HCT116 (cell line): ENCODE results near the gene NSRP1. TPM values are rescaled to one million over a fixed set of nuclear protein-coding genes. Genes with fewer than 3 reads are reported as not detected.

Experiments used
- ATAC-seq: fragments of 200-7000 bp; cut with Tn5 transposase; 2 replicates; pipeline ENCODE4 v1.9.1; 2020; ENCODE audit warnings: mild to moderate bottlenecking, moderate library complexity
- BruUV-seq: library from RNA; stranded (reverse); fragments of 400-500 nt; replicated peaks from 2 replicates; lab custom pipeline; 2021; lab: Mats Ljungman, UMichigan
- CTCF ChIA-PET: fragments of 300-600 bp; sonication (Branson Sonifier 250); formaldehyde crosslinking; loops from one replicate; lab custom pipeline; 2021; ENCODE audit warnings: antibody characterized with exemption; lab: Charles Lee
- POLR2A ChIA-PET: fragments of 300-600, 350-600 bp; sonication (Branson Sonifier 250); formaldehyde crosslinking; loops from one replicate; lab custom pipeline; 2021; ENCODE audit warnings: antibody characterized with exemption; lab: Charles Lee
- RAD21 ChIA-PET, 2 experiments: fragments of 300-600 bp; sonication (Branson Sonifier 250); formaldehyde crosslinking; loops; one replicate each; lab custom pipeline; 2023; ENCODE audit warnings: low total read pairs in 2 of 2; ENCODE audit not compliant: uncharacterized antibody in 2 of 2, unreplicated experiment in 2 of 2, low non-redundant PET in 1 of 2; lab: Charles Lee
- DNase-seq: peaks from one replicate; pipeline ENCODE4 v3.0.0-alpha.2; 2010; ENCODE audit warnings: low read depth, low spot score
- H2AFZ ChIP-seq: fragments of 200-600 bp; shearing (Covaris generic), sonication (generic); 2 replicates; pipeline ENCODE4 v1.6.1; 2017; ENCODE audit warnings: low read depth, mixed run types, mixed read lengths, antibody characterized with exemption, low read length; ENCODE audit not compliant: poor library complexity, severe bottlenecking
- H3K27ac ChIP-seq: 2 replicates; pipeline ENCODE4 v1.5.1; 2012; ENCODE audit warnings: low read depth, low read length
- H3K27me3 ChIP-seq: fragments of 200-600 bp; sonication (generic); 2 replicates; pipeline ENCODE4 v1.6.1; 2016; ENCODE audit warnings: mixed run types, low read length, mixed read lengths; ENCODE audit not compliant: insufficient read depth
- H3K36me3 ChIP-seq, 2 experiments: fragments of 200-500 bp in 1 of 2; fragments of 200-600 bp in 1 of 2; sonication (Bioruptor generic) in 1 of 2; sonication (generic) in 1 of 2; 2 replicates each; pipeline versions ENCODE4 v1.5.1 to v1.6.1; 2014 to 2016; ENCODE audit warnings: low read length in 2 of 2, inconsistent platforms in 1 of 2, mixed read lengths in 1 of 2, mixed run types in 1 of 2; ENCODE audit not compliant: insufficient read depth in 2 of 2, control insufficient read depth in 1 of 2
- H3K4me1 ChIP-seq, 2 experiments: fragments of 200-600 bp in 1 of 2; sonication (generic) in 1 of 2; 2 replicates each; pipeline versions ENCODE4 v1.5.1 to v1.6.1; 2012 to 2017; ENCODE audit warnings: low read length in 2 of 2, inconsistent platforms in 1 of 2, mild to moderate bottlenecking in 1 of 2, mixed read lengths in 1 of 2, mixed run types in 1 of 2, moderate library complexity in 1 of 2; ENCODE audit not compliant: insufficient read depth in 2 of 2, control insufficient read depth in 1 of 2
- H3K4me2 ChIP-seq: fragments of 200-600 bp; sonication (generic); 2 replicates; pipeline ENCODE4 v1.6.1; 2017; ENCODE audit warnings: mixed run types, low read length, mixed read lengths
- H3K4me3 ChIP-seq, 2 experiments: fragments of 200-600 bp in 1 of 2; sonication (generic) in 1 of 2; replicated peaks in 1 of 2; 2 replicates each; pipeline ENCODE4 v1.5.1; 2011 to 2016; ENCODE audit warnings: low read length in 2 of 2, control low read depth in 1 of 2, low read depth in 1 of 2, mild to moderate bottlenecking in 1 of 2, mixed read lengths in 1 of 2, mixed run types in 1 of 2
- H3K79me2 ChIP-seq: fragments of 200-600 bp; sonication (generic); 2 replicates; pipeline ENCODE4 v1.6.1; 2017; ENCODE audit warnings: mild to moderate bottlenecking, mixed run types, low read length, moderate library complexity, mixed read lengths; ENCODE audit not compliant: insufficient read depth
- H3K9ac ChIP-seq: fragments of 200-600 bp; sonication (generic); 2 replicates; pipeline ENCODE4 v1.6.1; 2016; ENCODE audit warnings: low read length, mixed read lengths
- H3K9me2 ChIP-seq: fragments of 200-600 bp; sonication (generic), shearing (Covaris generic); 2 replicates; pipeline ENCODE4 v1.6.1; 2017; ENCODE audit warnings: mixed run types, mild to moderate bottlenecking, moderate library complexity; ENCODE audit not compliant: insufficient read depth
- H3K9me3 ChIP-seq, 2 experiments: fragments of 200-500 bp in 1 of 2; fragments of 200-600 bp in 1 of 2; sonication (Bioruptor generic) in 1 of 2; sonication (generic) in 1 of 2; 2 replicates each; pipeline ENCODE4 v1.6.1; 2014 to 2017; ENCODE audit warnings: low read length in 2 of 2, mixed read lengths in 2 of 2, inconsistent platforms in 1 of 2, low read depth in 1 of 2, mild to moderate bottlenecking in 1 of 2, mixed run types in 1 of 2, moderate library complexity in 1 of 2; ENCODE audit not compliant: control insufficient read depth in 1 of 2, insufficient read depth in 1 of 2
- H4K20me1 ChIP-seq: fragments of 200-600 bp; sonication (generic), shearing (Covaris generic); 2 replicates; pipeline ENCODE4 v1.6.1; 2017; ENCODE audit warnings: mixed run types, mild to moderate bottlenecking, moderate library complexity; ENCODE audit not compliant: insufficient read depth
- CBX3 ChIP-seq: IDR thresholded peaks from 2 replicates; pipeline ENCODE4 v1.6.1; 2012; ENCODE audit warnings: low read depth
- CEBPB ChIP-seq: IDR thresholded peaks from 2 replicates; pipeline ENCODE4 v1.6.1; 2012; ENCODE audit warnings: low read depth
- EGR1 ChIP-seq: IDR thresholded peaks from 2 replicates; pipeline ENCODE4 v1.6.1; 2012; ENCODE audit warnings: low read depth
- ELF1 ChIP-seq: IDR thresholded peaks from 2 replicates; pipeline ENCODE4 v1.6.1; 2012; ENCODE audit warnings: low read depth, borderline replicate concordance
- EZH2 ChIP-seq: fragments of 200-600 bp; sonication (generic); IDR thresholded peaks from 2 replicates; pipeline ENCODE4 v1.6.1; 2017; ENCODE audit warnings: antibody characterized with exemption, mixed run types
- EZH2phosphoT487 ChIP-seq: fragments of 200-600 bp; IDR thresholded peaks from 2 replicates; pipeline ENCODE4 v1.6.1; 2018; ENCODE audit warnings: antibody characterized with exemption, borderline replicate concordance
- FOSL1 ChIP-seq: IDR thresholded peaks from 2 replicates; pipeline ENCODE4 v1.6.1; 2012; ENCODE audit warnings: low read depth
- JUND ChIP-seq: IDR thresholded peaks from 2 replicates; pipeline ENCODE4 v1.6.1; 2012
- POLR2AphosphoS5 ChIP-seq: IDR thresholded peaks from 2 replicates; pipeline ENCODE4 v1.6.1; 2011; ENCODE audit warnings: mild to moderate bottlenecking, low read depth, low read length, moderate library complexity
- SIN3A ChIP-seq: IDR thresholded peaks from 2 replicates; pipeline ENCODE4 v1.6.1; 2012; ENCODE audit warnings: low read depth
- SP1 ChIP-seq: IDR thresholded peaks from 2 replicates; pipeline ENCODE4 v1.6.1; 2012; ENCODE audit warnings: low read depth
- SRF ChIP-seq: IDR thresholded peaks from 2 replicates; pipeline ENCODE4 v1.6.1; 2012; ENCODE audit warnings: low read depth
- TCF7L2 ChIP-seq: IDR thresholded peaks from 2 replicates; pipeline ENCODE4 v1.7.0; 2011; ENCODE audit warnings: borderline replicate concordance, inconsistent platforms; ENCODE audit not compliant: insufficient read depth, insufficient read length; ENCODE audit errors: extremely low read depth
- YY1 ChIP-seq: IDR thresholded peaks from 2 replicates; pipeline ENCODE4 v1.6.1; 2011; ENCODE audit warnings: low read length, low read depth, moderate library complexity, mild to moderate bottlenecking; ENCODE audit not compliant: insufficient replicate concordance; ENCODE audit errors: extremely low read depth
- ZFX ChIP-seq: fragments of 450-650 bp; IDR thresholded peaks from 2 replicates; pipeline ENCODE4 v1.6.1; 2017
- ZNF274 ChIP-seq: fragments of 200-500 bp; sonication (Bioruptor generic); IDR thresholded peaks from 2 replicates; pipeline ENCODE4 v1.6.1; 2014; ENCODE audit warnings: mild to moderate bottlenecking, low read depth, low read length, inconsistent platforms
- intact Hi-C: fragments of 100-400 bp; cut with micrococcal nuclease; formaldehyde crosslinking; loops from 2 replicates; pipeline ENCODE4 v1.10.0; 2022
- total RNA-seq: library from RNA; stranded (reverse); gene quantifications from one replicate; pipeline ENCODE4 v1.2.1, GENCODE V29; 2021; ENCODE audit not compliant: unreplicated experiment
- TF ChIP-seq, protein P1 (sequence below), 3 experiments: fragments of 200-600 bp in 1 of 3; sonication (generic) in 1 of 3; IDR thresholded peaks in 2 of 3; conservative IDR thresholded peaks in 1 of 3; 2 replicates each; pipeline ENCODE4 v1.5.1; 2012 to 2017; ENCODE audit warnings: low read depth in 2 of 3, low read length in 2 of 3, antibody characterized with exemption in 1 of 3, borderline replicate concordance in 1 of 3, control low read depth in 1 of 3, mild to moderate bottlenecking in 1 of 3, mixed read lengths in 1 of 3, mixed run types in 1 of 3, moderate library complexity in 1 of 3; ENCODE audit not compliant: insufficient read depth in 1 of 3
- TF ChIP-seq, protein P2 (sequence below): IDR thresholded peaks from 2 replicates; pipeline ENCODE4 v1.6.1; 2012; ENCODE audit warnings: low read depth

NSRP1 gene
- total RNA-seq, 1 experiment from 2014 or later = 24.9 TPM

DNA sequence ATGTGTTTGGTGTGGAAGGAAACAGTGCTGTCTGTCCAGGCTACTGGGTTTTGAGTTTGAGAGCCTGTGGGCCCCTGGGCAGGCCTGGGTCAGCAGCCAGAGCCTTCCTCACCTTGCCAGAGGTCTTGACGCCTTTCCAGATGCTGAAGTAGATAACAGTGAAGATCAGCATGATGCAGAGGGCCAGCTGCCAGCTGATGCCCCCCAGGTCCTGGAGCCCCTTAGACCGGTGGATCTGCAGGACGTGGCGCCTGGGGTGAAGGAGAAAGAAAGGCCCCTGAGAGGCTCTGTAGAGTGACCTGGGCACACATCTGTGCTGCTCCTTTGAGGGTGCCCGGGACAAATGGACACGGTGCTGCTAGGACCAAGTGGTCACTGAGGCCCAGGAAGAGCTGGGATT is 100.4 kb downstream of the NSRP1 start:
- H3K4me2 ChIP-seq = no peak overlapping the region
- intact Hi-C loops = no loop called here
- CTCF ChIA-PET = no interaction called here
- RAD21 ChIA-PET = no interaction called here
- DNase-seq = no peak
- H3K9me2 ChIP-seq = no peaks in the 10 kb centered on the region
- POLR2A ChIA-PET = no interaction called here
- TF ChIP-seq ZNF274 (no peak), FOSL1 (no peak), ELF1 (no peak), TCF7L2 (no peak), SP1 (no peak), YY1 (no peak), CEBPB (no peak), SRF (no peak), POLR2AphosphoS5 (no peak), SIN3A (no peak), ZFX (no peak), CBX3 (no peak), JUND (no peak), EGR1 (no peak), EZH2phosphoT487 (no peak), EZH2 (no peak)
- TF ChIP-seq, protein P1, sequence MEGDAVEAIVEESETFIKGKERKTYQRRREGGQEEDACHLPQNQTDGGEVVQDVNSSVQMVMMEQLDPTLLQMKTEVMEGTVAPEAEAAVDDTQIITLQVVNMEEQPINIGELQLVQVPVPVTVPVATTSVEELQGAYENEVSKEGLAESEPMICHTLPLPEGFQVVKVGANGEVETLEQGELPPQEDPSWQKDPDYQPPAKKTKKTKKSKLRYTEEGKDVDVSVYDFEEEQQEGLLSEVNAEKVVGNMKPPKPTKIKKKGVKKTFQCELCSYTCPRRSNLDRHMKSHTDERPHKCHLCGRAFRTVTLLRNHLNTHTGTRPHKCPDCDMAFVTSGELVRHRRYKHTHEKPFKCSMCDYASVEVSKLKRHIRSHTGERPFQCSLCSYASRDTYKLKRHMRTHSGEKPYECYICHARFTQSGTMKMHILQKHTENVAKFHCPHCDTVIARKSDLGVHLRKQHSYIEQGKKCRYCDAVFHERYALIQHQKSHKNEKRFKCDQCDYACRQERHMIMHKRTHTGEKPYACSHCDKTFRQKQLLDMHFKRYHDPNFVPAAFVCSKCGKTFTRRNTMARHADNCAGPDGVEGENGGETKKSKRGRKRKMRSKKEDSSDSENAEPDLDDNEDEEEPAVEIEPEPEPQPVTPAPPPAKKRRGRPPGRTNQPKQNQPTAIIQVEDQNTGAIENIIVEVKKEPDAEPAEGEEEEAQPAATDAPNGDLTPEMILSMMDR (IDR thresholded peaks at IDR 0.05 in 2 of 3, conservative IDR thresholded peaks at IDR 0.05 in 1 of 3; ENCODE audit: borderline replicate concordance in 1 of 3, insufficient read depth in 1 of 3, low read depth in 2 of 3, low read length in 2 of 3) = no peak
- TF ChIP-seq, protein P2, sequence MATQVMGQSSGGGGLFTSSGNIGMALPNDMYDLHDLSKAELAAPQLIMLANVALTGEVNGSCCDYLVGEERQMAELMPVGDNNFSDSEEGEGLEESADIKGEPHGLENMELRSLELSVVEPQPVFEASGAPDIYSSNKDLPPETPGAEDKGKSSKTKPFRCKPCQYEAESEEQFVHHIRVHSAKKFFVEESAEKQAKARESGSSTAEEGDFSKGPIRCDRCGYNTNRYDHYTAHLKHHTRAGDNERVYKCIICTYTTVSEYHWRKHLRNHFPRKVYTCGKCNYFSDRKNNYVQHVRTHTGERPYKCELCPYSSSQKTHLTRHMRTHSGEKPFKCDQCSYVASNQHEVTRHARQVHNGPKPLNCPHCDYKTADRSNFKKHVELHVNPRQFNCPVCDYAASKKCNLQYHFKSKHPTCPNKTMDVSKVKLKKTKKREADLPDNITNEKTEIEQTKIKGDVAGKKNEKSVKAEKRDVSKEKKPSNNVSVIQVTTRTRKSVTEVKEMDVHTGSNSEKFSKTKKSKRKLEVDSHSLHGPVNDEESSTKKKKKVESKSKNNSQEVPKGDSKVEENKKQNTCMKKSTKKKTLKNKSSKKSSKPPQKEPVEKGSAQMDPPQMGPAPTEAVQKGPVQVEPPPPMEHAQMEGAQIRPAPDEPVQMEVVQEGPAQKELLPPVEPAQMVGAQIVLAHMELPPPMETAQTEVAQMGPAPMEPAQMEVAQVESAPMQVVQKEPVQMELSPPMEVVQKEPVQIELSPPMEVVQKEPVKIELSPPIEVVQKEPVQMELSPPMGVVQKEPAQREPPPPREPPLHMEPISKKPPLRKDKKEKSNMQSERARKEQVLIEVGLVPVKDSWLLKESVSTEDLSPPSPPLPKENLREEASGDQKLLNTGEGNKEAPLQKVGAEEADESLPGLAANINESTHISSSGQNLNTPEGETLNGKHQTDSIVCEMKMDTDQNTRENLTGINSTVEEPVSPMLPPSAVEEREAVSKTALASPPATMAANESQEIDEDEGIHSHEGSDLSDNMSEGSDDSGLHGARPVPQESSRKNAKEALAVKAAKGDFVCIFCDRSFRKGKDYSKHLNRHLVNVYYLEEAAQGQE = no peak
- H3K4me1 ChIP-seq = no peaks in the 10 kb centered on the region
- no peak overlapping the region for H3K4me3 ChIP-seq
- no peak for ATAC-seq
- H3K36me3 ChIP-seq = no peaks in the 10 kb centered on the region
- H4K20me1 ChIP-seq = no peaks in the 10 kb centered on the region
- no TSS peak for BruUV-seq
- H3K27ac ChIP-seq = no peak overlapping the region
- no peaks in the 10 kb centered on the region for H3K27me3 ChIP-seq
- no peak overlapping the region for H2AFZ ChIP-seq
- no peaks in the 10 kb centered on the region for H3K9me3 ChIP-seq
- no peak overlapping the region for H3K9ac ChIP-seq
- no peaks in the 10 kb centered on the region for H3K79me2 ChIP-seq
